Cardiac fibroblast (primary cell): ENCODE measurements around the gene GOLGA7B.
A peak's percentile ranks its signal among the peaks of the same experiment; 100 is the strongest.

Experiments
- DNase-seq, 2 donors: peaks; one replicate each; pipeline versions ENCODE4 v3.0.0 to v3.0.0-alpha.2; 2010; ENCODE audit warnings: low read depth in 2 of 2
- H3K4me3 ChIP-seq, 2 donors: replicated peaks in 1 of 2; 1 replicate in 1 of 2; 2 replicates in 1 of 2; pipeline ENCODE4 v1.5.1; 2011; ENCODE audit warnings: low read depth in 2 of 2, low read length in 2 of 2, mild to moderate bottlenecking in 2 of 2, moderate library complexity in 1 of 2
- CTCF ChIP-seq: IDR thresholded peaks from one replicate; pipeline ENCODE4 v1.5.1; 2011; ENCODE audit warnings: low read depth, mild to moderate bottlenecking, low read length, inconsistent platforms

The GOLGA7B gene

GRCh38 chr10:97913614-97914013, 64.0 kb downstream of the GOLGA7B start:
- no peak for TF ChIP-seq CTCF
- H3K4me3 ChIP-seq, result no peak overlapping the region
- DNase-seq, result no peak

DNA sequence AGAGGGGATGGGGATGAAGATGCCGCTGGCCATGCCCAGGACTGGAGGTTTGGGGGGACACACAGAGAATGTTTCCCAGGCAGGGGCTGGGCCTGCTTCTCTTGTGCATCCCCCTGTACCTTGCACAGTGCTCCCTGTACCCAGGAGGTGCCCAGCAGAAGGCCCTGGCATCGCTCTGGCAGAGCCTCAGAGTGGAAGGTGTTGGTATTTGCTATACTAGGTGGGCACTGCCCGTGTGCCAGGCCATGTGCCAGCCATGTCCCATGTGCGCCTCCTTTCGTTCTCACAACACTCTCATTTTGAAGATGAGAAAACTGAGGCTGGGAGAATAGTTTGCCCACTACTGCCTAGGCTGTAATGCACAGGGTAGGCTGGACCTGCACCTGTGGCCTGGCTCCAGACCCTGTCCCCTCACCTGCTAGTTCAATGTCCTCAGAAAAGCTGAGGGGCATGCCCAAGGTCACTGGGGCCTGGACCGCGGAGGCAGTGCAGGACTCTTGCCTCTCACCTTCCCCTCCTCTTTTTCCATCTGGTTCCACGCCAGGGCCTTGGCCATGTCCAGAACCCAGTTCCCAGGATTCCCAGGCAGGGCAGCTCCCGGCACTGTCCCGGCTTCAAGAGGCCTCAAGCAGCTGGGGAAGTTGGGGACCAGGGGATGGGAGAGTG, 64.7 kb downstream of the GOLGA7B start:
- no peak for DNase-seq

GRCh38 chr10:97914837-97915211, 65.2 kb downstream of the GOLGA7B start:
- H3K4me3 ChIP-seq, result no peak overlapping the region
- peak; percentile 58 to 60 for DNase-seq
- peak; percentile 83 for TF ChIP-seq CTCF

More for the DNA sequence above, 64.7 kb downstream of the GOLGA7B start:
- no peak for TF ChIP-seq CTCF
- H3K4me3 ChIP-seq, result no peak overlapping the region

- TF ChIP-seq CTCF, result no peak
- no peak for DNase-seq
- H3K4me3 ChIP-seq, result no peak overlapping the region
Measured at GRCh38 chr10:97915346-97916131, 65.9 kb downstream of the GOLGA7B start.

DNA sequence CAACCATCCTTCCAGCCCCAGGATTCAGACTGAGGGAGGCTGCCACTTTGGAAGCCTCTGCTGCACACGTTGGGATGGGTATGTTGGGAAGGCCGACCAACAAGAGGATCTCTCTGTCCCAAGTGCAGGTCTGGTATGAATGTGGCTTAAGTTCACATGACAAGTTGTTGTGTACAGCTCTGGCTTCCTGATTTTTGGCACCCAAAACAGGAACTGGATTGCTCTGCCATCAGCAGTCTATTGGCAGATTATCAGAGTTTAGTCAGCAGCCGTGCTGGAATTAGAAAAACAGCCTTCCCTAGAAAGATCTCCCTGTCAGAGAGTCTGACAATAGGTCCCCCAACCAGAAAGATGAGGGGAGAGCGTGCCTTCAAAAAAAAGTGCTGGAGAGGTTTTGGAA, 66.9 kb downstream of the GOLGA7B start:
- no peak for TF ChIP-seq CTCF
- no peak overlapping the region for H3K4me3 ChIP-seq
- peak; percentile 5 to 17 for DNase-seq

DNA sequence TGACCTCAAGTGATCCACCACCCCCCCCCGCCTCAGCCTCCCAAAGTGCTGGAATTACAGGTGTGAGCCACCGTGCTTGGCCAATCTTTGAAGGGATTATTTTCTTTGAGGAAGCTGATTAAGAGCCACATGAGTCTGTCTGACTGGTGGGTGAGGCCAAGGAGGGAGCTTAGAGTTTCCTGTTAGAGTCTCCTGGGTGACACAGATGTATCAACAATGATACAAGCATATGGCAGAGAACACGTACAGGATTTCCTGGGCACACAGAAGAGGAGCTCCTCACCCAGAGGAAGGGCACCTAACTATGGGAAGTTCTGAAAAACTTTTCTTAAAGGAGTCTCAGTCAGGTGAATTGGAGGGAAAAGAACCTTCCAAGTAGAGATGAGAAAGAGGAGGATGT, 69.4 kb downstream of the GOLGA7B start:
- peak in 1 of 2 donors; percentile 6 for DNase-seq
- no peak for TF ChIP-seq CTCF
- H3K4me3 ChIP-seq, result no peak overlapping the region

GRCh38 chr10:97920865-97921264, 71.2 kb downstream of the GOLGA7B start:
- no peak for TF ChIP-seq CTCF
- H3K4me3 ChIP-seq, result no peak overlapping the region
- no peak for DNase-seq
